Thoracic aorta (tissue), 2 donors: ENCODE data around the gene AFG1L. TPM values are rescaled to one million over a fixed set of nuclear protein-coding genes. Genes with fewer than 3 reads are reported as not detected.
A peak's percentile ranks its signal among the peaks of the same experiment; 100 is the strongest.

ENCODE experiments used
- ATAC-seq: fragments of 150-250 bp; one replicate; pipeline ENCODE4 v1.8.0; 2017; ENCODE audit warnings: low read depth; ENCODE audit not compliant: insufficient number of reproducible peaks, low FRiP score
- DNase-seq: peaks from one replicate; pipeline ENCODE4 v3.0.0-alpha.2; 2020; ENCODE audit warnings: low spot score
- H3K27ac ChIP-seq, 2 donors: fragments of 200-600 bp; sonication (generic); 1 replicate in 1 of 2; 2 replicates in 1 of 2; pipeline ENCODE4 v1.5.1; 2016; ENCODE audit warnings: mild to moderate bottlenecking in 2 of 2, moderate library complexity in 2 of 2
- H3K27me3 ChIP-seq: fragments of 200-600 bp; sonication (generic); replicated peaks from 2 replicates; pipeline ENCODE4 v1.6.0; 2016; ENCODE audit warnings: mild to moderate bottlenecking; ENCODE audit not compliant: insufficient read depth
- H3K36me3 ChIP-seq: fragments of 200-600 bp; sonication (generic); one replicate; pipeline ENCODE4 v1.5.1; 2016
- H3K4me1 ChIP-seq, 2 donors: fragments of 200-600 bp; sonication (generic); 1 replicate in 1 of 2; 2 replicates in 1 of 2; pipeline versions ENCODE4 v1.5.1 to v1.6.0; 2016; ENCODE audit warnings: low read depth in 2 of 2, mild to moderate bottlenecking in 1 of 2; ENCODE audit not compliant: control insufficient read depth in 1 of 2
- H3K4me3 ChIP-seq: fragments of 200-600 bp; sonication (generic); 2 replicates; pipeline ENCODE4 v1.5.1; 2016; ENCODE audit warnings: mild to moderate bottlenecking
- H3K9me3 ChIP-seq: fragments of 200-600 bp; sonication (generic); 2 replicates; pipeline ENCODE4 v1.5.1; 2016
- total RNA-seq, 2 donors: library from RNA; depleted of rRNA; stranded (reverse); fragments of >200 nt; gene quantifications; one replicate each; pipeline versions ENCODE4 v1.1.0 to v1.2.3, GENCODE V29; 2016
- TF ChIP-seq, protein P1 (sequence below): fragments of 200-600 bp; sonication (generic); IDR thresholded peaks from one replicate; pipeline ENCODE4 v1.5.1; 2019; ENCODE audit warnings: antibody characterized with exemption

Gene AFG1L
- total RNA-seq, 2 donors from 2014 or later = 1.7 to 21.7 TPM

DNA sequence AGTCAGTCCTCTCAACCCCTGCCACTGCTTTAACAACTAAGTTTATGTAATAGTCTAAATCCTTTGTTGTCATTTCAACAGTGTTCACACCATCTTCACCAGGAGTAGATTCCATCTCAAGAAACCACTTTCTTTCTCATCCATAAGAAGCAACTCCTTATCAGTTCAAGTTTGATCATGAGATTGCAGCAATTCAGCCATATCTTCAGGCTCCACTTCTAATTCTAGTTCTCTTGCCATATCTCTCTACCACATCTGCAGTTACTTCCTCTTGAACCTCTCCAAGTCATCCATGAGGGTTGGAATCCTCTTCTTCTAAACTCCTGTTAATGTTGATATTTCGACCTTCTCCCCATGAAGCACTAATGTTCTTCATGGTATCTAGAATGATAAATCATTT, 208.0 kb downstream of the AFG1L start:
- H3K27me3 ChIP-seq = no peaks in the 10 kb centered on the region
- H3K27ac ChIP-seq = no peak overlapping the region
- no peaks in the 10 kb centered on the region for H3K4me1 ChIP-seq
- ATAC-seq (no peak), DNase-seq (no peak)
- no peak overlapping the region for H3K4me3 ChIP-seq
- TF ChIP-seq, protein P1, sequence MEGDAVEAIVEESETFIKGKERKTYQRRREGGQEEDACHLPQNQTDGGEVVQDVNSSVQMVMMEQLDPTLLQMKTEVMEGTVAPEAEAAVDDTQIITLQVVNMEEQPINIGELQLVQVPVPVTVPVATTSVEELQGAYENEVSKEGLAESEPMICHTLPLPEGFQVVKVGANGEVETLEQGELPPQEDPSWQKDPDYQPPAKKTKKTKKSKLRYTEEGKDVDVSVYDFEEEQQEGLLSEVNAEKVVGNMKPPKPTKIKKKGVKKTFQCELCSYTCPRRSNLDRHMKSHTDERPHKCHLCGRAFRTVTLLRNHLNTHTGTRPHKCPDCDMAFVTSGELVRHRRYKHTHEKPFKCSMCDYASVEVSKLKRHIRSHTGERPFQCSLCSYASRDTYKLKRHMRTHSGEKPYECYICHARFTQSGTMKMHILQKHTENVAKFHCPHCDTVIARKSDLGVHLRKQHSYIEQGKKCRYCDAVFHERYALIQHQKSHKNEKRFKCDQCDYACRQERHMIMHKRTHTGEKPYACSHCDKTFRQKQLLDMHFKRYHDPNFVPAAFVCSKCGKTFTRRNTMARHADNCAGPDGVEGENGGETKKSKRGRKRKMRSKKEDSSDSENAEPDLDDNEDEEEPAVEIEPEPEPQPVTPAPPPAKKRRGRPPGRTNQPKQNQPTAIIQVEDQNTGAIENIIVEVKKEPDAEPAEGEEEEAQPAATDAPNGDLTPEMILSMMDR = no peak
- no peaks in the 10 kb centered on the region for H3K9me3 ChIP-seq
- no peaks in the 10 kb centered on the region for H3K36me3 ChIP-seq

GRCh38 chr6:108507316-108507715, 212.5 kb downstream of the AFG1L start:
- TF ChIP-seq, protein P1 = no peak
- no peaks in the 10 kb centered on the region for H3K4me1 ChIP-seq
- DNase-seq (no peak), ATAC-seq (no peak)
- H3K4me3 ChIP-seq = no peak overlapping the region
- no peak overlapping the region for H3K27ac ChIP-seq
- no peaks in the 10 kb centered on the region for H3K27me3 ChIP-seq
- no peaks in the 10 kb centered on the region for H3K9me3 ChIP-seq
- H3K36me3 ChIP-seq = no peaks in the 10 kb centered on the region

GRCh38 chr6:108510461-108511319, 215.8 kb downstream of the AFG1L start:
- DNase-seq (no peak), ATAC-seq (no peak)
- no peaks in the 10 kb centered on the region for H3K9me3 ChIP-seq
- no peaks in the 10 kb centered on the region for H3K4me1 ChIP-seq
- H3K4me3 ChIP-seq = no peak overlapping the region
- H3K27ac ChIP-seq = no peak overlapping the region
- TF ChIP-seq, protein P1 = no peak
- no peaks in the 10 kb centered on the region for H3K36me3 ChIP-seq
- no peaks in the 10 kb centered on the region for H3K27me3 ChIP-seq

DNA sequence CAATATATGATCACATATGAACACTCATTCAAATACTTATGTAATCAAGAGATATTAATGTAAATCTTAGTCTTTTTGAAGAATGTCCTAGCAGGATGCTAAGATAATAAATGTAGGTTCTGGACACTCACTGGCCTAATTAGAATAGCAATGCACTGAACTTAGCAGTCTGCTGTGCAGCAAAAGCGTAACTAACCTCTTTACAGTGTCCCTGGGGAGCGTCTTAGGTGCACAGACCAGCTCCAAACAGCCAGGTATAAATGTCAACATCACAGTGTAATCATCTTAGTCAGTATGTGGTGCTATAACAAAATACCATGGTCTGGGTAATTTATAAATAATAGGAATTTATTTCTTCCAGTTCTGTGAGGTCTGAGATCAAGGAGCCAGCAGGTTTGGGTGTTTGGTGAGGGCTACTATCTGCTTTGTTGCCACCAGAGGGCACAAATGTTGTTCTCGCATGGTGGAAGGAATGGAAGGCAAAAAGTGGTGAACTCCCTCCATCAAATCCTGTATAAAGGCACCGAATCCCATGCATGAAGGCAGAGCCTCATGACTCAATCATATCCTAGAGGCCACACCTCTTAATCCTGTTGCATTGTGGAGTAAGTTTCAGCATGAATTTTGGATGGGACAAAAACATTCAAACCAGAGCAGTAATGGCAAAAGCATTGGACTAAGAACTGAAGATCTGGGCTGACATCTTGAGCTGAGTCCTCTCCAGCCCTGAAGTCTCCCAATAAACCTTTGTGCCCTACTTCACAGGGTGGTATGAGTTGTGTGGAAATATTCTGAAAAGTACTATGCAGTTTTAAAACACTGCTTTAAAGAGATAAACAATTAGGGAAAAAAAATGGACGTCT, 224.1 kb downstream of the AFG1L start:
- TF ChIP-seq, protein P1 = peak; percentile 13
- Histone ChIP-seq H3K9me3 (no peaks in the 10 kb centered on the region), H3K27ac (no peak overlapping the region), H3K36me3 (no peaks in the 10 kb centered on the region), H3K4me3 (no peak overlapping the region), H3K4me1 (no peaks in the 10 kb centered on the region), H3K27me3 (no peaks in the 10 kb centered on the region)
- ATAC-seq (no peak), DNase-seq (no peak)

GRCh38 chr6:108521616-108522107, 226.8 kb downstream of the AFG1L start:
- ATAC-seq = no peak
- TF ChIP-seq, protein P1 = no peak
- Histone ChIP-seq H3K27me3 (no peaks in the 10 kb centered on the region), H3K36me3 (no peaks in the 10 kb centered on the region), H3K4me1 (no peaks in the 10 kb centered on the region), H3K27ac (no peak overlapping the region), H3K9me3 (no peaks in the 10 kb centered on the region), H3K4me3 (no peak overlapping the region)
- no peak for DNase-seq
